GM18951 (cell line): ENCODE results near the gene MALRD1.

ENCODE experiments used
- POLR2A ChIP-seq: IDR thresholded peaks from 4 replicates; pipeline ENCODE4 v1.6.1; 2011; ENCODE audit warnings: mild to moderate bottlenecking; ENCODE audit not compliant: insufficient read length, insufficient read depth; ENCODE audit errors: extremely low read depth
- in situ Hi-C: fragments of 300-500 bp; cut with MboI; formaldehyde crosslinking; loops from one replicate; pipeline ENCODE4 v1.12.0; 2022; ENCODE audit warnings: low sequenced_read_pairs, mixed read lengths, inconsistent platforms; ENCODE audit not compliant: unreplicated experiment

MALRD1 gene

DNA sequence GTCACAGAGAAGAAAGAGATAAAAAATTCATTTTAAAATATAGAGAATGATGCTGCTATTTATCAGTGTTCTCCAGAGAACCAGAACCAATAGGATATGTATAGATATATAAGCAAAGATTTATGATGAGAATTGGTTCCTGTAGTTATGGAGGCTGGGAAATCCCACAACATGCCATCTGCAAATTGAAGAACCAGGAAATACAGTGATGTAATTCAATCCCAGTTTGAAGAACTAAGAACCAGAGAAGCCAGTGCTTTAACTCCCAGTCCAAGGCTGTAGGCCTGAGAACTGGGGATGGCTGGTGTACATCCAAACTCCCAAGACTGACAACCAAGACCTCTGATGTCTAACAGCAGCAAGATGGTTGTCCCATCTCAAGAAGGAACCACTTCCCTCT lies 574.7 kb downstream of the MALRD1 start:
- in situ Hi-C loops, result no loop called here

GRCh38 chr10:19626156-19626555 lies 577.6 kb downstream of the MALRD1 start:
- in situ Hi-C loops, result no loop called here
- TF ChIP-seq POLR2A, result no peak

More for the DNA sequence above, 574.7 kb downstream of the MALRD1 start:
- no peak for TF ChIP-seq POLR2A

DNA sequence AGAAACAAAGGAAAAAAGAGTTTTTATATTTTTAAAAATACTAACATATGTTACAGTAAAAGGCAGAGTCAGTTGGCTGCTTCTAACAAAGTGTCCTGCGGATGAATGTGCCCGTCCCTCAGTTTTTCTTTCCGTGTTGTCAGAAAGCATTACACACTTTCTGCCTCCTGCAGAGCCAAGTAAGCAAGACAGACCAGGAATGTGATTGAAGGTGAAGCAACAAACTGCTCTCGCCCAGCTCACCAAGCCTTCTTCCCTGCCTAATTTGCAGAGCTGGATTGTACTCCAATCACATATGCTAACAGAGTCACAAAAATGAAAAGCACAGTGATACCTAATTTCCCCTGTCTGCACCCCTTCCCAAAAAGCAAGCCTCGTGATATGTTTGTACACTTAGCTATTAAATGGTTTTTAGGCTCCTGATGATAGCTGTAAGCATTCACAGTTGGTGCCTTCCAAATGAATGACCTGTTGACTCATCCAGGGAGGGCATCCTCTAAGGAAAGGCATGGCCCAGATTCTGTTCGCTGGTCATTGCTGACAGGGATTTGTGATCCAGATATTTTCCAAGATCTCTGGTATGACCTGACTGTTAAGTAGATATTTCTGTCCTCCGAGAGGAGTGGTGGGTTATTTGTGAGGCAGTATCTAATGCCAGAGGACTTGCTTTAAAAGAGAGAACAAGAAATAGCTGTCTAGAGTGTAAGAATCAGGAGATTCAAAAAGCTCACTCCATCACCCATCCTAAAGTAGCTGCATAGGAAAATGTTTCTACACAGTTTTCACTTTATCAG lies 580.4 kb downstream of the MALRD1 start:
- in situ Hi-C loops, result no loop called here
- no peak for TF ChIP-seq POLR2A

DNA sequence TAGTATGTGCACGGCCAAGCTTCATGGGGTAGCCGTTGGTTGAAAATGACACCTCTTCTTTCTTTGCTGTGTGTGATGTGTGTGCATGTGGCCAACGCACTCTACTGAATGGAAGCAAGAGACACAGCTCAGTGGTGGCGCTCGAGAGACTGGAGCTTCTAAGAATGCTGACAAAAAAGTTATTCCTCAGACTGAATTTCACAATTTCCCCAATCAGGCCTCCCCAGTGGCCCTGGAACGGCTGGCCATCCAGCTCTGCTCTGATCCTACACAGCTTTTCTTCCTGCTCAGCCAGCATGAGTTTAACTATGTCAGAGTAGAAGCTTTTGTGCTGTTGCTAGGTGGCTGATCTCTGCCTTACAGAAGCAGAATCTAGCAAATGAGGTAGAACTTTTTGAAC lies 581.0 kb downstream of the MALRD1 start:
- TF ChIP-seq POLR2A, result no peak
- in situ Hi-C loops, result no loop called here

- TF ChIP-seq POLR2A, result no peak
- in situ Hi-C loops, result no loop called here
These were observed 585.6 kb downstream of the MALRD1 start for GRCh38 chr10:19634163-19634562.

- TF ChIP-seq POLR2A, result no peak
- in situ Hi-C loops, result no loop called here
These were observed 589.7 kb downstream of the MALRD1 start for GRCh38 chr10:19638182-19638895.

GRCh38 chr10:19638896-19639233 lies 590.3 kb downstream of the MALRD1 start:
- no peak for TF ChIP-seq POLR2A
- in situ Hi-C loops, result no loop called here

- no peak for TF ChIP-seq POLR2A
- in situ Hi-C loops, result no loop called here
These were observed 592.1 kb downstream of the MALRD1 start for GRCh38 chr10:19640566-19641263.

DNA sequence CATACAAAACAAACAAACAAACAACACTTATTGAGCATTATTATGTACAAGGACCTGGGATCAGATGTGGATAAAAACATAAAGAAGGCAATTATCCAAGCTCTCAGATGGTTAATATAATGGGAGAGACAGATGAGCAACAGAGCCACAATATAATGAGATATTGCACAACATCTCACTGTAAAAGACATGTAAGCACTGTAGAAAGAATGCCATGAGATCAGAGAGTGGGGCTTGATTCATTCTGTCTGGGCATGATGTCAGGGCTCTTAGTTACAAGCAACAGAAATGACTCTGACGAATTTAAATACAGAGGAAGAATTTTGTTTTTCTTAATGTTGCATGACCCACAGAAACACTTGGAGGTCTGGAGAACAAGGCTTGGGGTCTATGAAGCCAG lies 602.9 kb downstream of the MALRD1 start:
- TF ChIP-seq POLR2A, result no peak
- in situ Hi-C loops, result no loop called here

DNA sequence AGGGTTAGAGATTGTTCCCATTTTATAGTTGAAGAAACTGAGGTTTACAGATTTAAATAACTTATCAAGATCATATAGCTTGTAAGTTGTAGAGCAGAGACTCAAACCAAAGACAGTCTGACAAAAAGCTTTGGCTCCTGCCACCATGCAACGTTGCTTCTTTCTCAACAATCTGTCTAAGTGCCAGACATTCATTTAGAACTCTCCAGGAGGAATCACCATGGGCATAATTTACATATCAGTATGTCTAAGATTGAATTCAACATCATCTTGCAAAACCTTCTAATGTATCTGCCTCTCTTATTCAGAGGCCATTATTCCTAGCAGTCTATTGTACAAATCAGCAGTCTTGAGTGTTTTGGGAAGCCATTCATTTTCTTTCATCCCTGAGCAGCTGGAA lies 604.1 kb downstream of the MALRD1 start:
- in situ Hi-C loops, result no loop called here
- no peak for TF ChIP-seq POLR2A

GRCh38 chr10:19653931-19654330 lies 605.3 kb downstream of the MALRD1 start:
- TF ChIP-seq POLR2A, result no peak
- in situ Hi-C loops, result no loop called here

DNA sequence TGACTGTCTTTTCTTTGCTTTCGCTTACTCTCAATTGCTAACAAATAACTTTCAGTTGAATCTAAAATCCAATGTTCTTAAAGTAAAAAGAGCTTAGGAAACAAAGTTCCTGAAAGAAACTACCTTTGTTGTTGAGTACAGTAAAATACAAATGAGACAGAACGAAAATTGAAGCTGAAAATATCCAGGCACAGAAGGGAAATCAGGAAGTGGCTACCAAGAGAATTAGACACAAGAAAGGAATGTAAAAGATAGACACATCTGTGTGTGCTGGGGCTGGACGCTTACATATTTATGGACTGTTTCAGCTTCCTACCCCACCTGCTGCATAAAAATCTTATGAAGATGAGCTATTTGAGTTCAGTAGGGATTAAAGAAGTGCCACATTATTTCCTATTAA lies 606.0 kb downstream of the MALRD1 start:
- TF ChIP-seq POLR2A, result no peak
- in situ Hi-C loops, result no loop called here

GRCh38 chr10:19656420-19657042 lies 607.9 kb downstream of the MALRD1 start:
- TF ChIP-seq POLR2A, result no peak
- in situ Hi-C loops, result no loop called here

DNA sequence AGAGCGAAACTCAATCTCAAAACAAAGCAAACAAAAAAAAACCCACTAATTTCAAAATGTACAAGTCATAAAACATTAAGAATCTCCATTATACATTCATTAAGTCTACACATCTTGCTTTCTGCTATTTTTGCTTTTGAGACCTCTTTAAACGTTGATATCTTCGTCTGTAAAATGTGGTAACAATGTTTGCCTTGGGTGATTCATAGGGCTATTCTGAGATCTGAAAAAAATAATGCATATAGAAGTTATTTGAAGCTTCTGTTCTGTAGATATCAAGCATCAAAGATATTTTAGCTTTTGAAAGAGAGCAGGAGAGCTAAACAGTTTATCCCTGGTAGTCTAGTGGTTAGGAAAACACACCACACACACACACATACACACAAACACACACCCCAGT lies 609.5 kb downstream of the MALRD1 start:
- TF ChIP-seq POLR2A, result no peak
- in situ Hi-C loops, result no loop called here
